Measurements from ENCODE around the gene SYCE3.
"Not testable (repeated sequence)": the region's sequence is repeated elsewhere in the genome, so short reads cannot be mapped to it uniquely, and the experiment has no call there.

SYCE3 gene

GRCh38 chr22:50546326-50547262 lies 16.1 kb downstream of the SYCE3 start:
- H3K4me3 ChIP-seq (ENCODE audit: extremely low read depth, insufficient read depth, low read length, poor library complexity, severe bottlenecking) = no peak overlapping the region
- H3K36me3 ChIP-seq (ENCODE audit: control insufficient read depth, insufficient read depth, low read length) = no peaks in the 10 kb centered on the region
- H3K9me3 ChIP-seq (ENCODE audit: control insufficient read depth, low read length) = no peaks in the 10 kb centered on the region
- H3K4me1 ChIP-seq (ENCODE audit: control insufficient read depth, insufficient read depth, low read length, poor library complexity, severe bottlenecking) = peaks cover 5% of the 10 kb centered on the region
- H3K27ac ChIP-seq (ENCODE audit: low read depth, low read length, severe bottlenecking) = no peak overlapping the region
- WGBS, 2 experiments (ENCODE audit: insufficient coverage in 2 of 2) = 96 to 97% methylated on average over 64 to 78 of the region's 78 CpGs

- no peak within 1 kb of the TSS for H3K27ac ChIP-seq (ENCODE audit: low read depth, low read length, severe bottlenecking)
- H3K36me3 ChIP-seq (ENCODE audit: control insufficient read depth, insufficient read depth, low read length) = no peaks in the 10 kb centered on the region
- WGBS, 2 experiments (ENCODE audit: insufficient coverage in 2 of 2) = 85 to 94% methylated on average over 7 to 9 of the region's 10 CpGs
Observed at GRCh38 chr22:50545522-50546325, 17.0 kb downstream of the SYCE3 start, which contains the start of gene KLHDC7B. Gene KLHDC7B, plus strand, starts transcription at chr22:50545899. Its CDS starts 345 bp downstream, at chr22:50546244.

DNA sequence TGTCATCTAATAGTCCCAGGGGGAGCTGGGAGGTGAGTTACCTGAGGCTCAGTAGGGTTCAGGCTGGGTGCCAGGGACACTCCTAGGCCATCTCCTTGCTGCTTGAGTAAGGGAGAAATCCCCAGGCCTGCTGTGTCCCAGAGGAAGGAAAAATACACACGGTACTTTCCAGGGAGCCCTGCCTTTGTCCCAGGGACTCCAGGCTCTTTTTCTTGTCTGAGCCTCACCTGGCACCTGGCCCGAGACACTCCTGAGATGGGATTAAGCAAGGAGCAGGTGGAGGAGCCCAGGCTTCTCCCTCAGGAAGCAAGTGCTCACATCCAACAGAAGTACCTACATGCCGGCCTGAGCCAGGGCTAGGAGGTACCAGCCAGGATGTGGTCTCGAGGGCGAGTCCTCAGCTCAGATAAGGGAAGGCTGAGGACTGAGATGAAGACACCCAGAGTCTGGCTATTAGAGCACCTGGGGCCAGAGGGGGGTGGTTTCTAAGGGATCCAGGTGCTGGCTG lies 17.9 kb downstream of the SYCE3 start:
- Histone ChIP-seq H3K36me3 (ENCODE audit: control insufficient read depth, insufficient read depth, low read length) (no peaks in the 10 kb centered on the region), H3K9me3 (ENCODE audit: control insufficient read depth, low read length) (no peaks in the 10 kb centered on the region), H3K4me1 (ENCODE audit: control insufficient read depth, insufficient read depth, low read length, poor library complexity, severe bottlenecking) (peaks cover 5% of the 10 kb centered on the region), H3K4me3 (ENCODE audit: extremely low read depth, insufficient read depth, low read length, poor library complexity, severe bottlenecking) (no peak overlapping the region), H3K27ac (ENCODE audit: low read depth, low read length, severe bottlenecking) (no peak overlapping the region)
- 88 to 92% methylated on average over 4 of the region's 5 CpGs for WGBS, 2 experiments (ENCODE audit: insufficient coverage in 2 of 2)

More at GRCh38 chr22:50545522-50546325, 17.0 kb downstream of the SYCE3 start, which contains the start of gene KLHDC7B:
- H3K9me3 ChIP-seq (ENCODE audit: control insufficient read depth, low read length) = no peaks in the 10 kb centered on the region
- peaks cover 5% of the 10 kb centered on the region for H3K4me1 ChIP-seq (ENCODE audit: control insufficient read depth, insufficient read depth, low read length, poor library complexity, severe bottlenecking)
- no peak within 1 kb of the TSS for H3K4me3 ChIP-seq (ENCODE audit: extremely low read depth, insufficient read depth, low read length, poor library complexity, severe bottlenecking)

GRCh38 chr22:50544078-50544745 lies 18.5 kb downstream of the SYCE3 start:
- H3K4me3 ChIP-seq (ENCODE audit: extremely low read depth, insufficient read depth, low read length, poor library complexity, severe bottlenecking) = no peak overlapping the region

DNA sequence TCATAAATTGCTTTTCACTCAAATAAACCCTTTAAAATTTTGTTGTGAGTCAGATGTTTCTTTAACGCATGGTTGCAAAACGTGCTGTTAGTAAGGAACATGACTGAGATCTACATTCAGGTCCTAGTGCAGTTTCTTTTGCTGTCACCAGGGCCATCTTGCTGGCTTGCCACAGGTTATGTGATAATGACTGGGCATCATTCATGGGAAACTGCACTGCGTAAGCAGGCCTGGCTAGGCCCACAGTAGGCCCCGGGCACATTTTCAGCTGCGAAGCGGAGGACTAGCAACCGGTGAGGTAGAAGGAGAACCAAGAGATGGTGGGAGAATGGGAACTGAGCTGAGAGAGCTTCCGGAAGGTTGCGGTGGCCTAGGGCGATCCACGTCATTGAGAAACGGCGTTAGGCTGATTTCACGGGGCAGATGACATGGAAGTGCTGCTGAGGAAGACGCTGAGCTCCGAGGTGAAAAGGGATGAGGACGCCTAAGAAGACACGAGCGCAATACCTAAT lies 20.2 kb downstream of the SYCE3 start:
- Histone ChIP-seq H3K9me3 (ENCODE audit: control insufficient read depth, low read length) (no peaks in the 10 kb centered on the region), H3K4me1 (ENCODE audit: control insufficient read depth, insufficient read depth, low read length, poor library complexity, severe bottlenecking) (peaks cover 5% of the 10 kb centered on the region), H3K27ac (ENCODE audit: low read depth, low read length, severe bottlenecking) (no peak overlapping the region), H3K4me3 (ENCODE audit: extremely low read depth, insufficient read depth, low read length, poor library complexity, severe bottlenecking) (no peak overlapping the region), H3K36me3 (ENCODE audit: control insufficient read depth, insufficient read depth, low read length) (no peaks in the 10 kb centered on the region)
- 93 to 98% methylated on average over 16 of the region's 19 CpGs for WGBS, 2 experiments (ENCODE audit: insufficient coverage in 2 of 2)

More at GRCh38 chr22:50544078-50544745, 18.5 kb downstream of the SYCE3 start:
- H3K4me1 ChIP-seq (ENCODE audit: control insufficient read depth, insufficient read depth, low read length, poor library complexity, severe bottlenecking) = peaks cover 5% of the 10 kb centered on the region
- H3K27ac ChIP-seq (ENCODE audit: low read depth, low read length, severe bottlenecking) = no peak overlapping the region
- 7 to 8% methylated on average over 38 to 47 of the region's 52 CpGs for WGBS, 2 experiments (ENCODE audit: insufficient coverage in 2 of 2)
- H3K9me3 ChIP-seq (ENCODE audit: control insufficient read depth, low read length) = no peaks in the 10 kb centered on the region
- H3K36me3 ChIP-seq (ENCODE audit: control insufficient read depth, insufficient read depth, low read length) = no peaks in the 10 kb centered on the region

- H3K27ac ChIP-seq (ENCODE audit: low read depth, low read length, severe bottlenecking); H3K4me3 ChIP-seq (ENCODE audit: extremely low read depth, insufficient read depth, low read length, poor library complexity, severe bottlenecking); H3K36me3 ChIP-seq (ENCODE audit: control insufficient read depth, insufficient read depth, low read length); H3K4me1 ChIP-seq (ENCODE audit: control insufficient read depth, insufficient read depth, low read length, poor library complexity, severe bottlenecking); H3K9me3 ChIP-seq (ENCODE audit: control insufficient read depth, low read length): not testable (repeated sequence)
- 90 to 96% methylated on average over 3 to 5 of the region's 5 CpGs for WGBS, 2 experiments (ENCODE audit: insufficient coverage in 2 of 2)
Observed at GRCh38 chr22:50541667-50542026, 21.1 kb downstream of the SYCE3 start.

- Histone ChIP-seq H3K4me3 (ENCODE audit: extremely low read depth, insufficient read depth, low read length, poor library complexity, severe bottlenecking) (no peak overlapping the region), H3K36me3 (ENCODE audit: control insufficient read depth, insufficient read depth, low read length) (no peaks in the 10 kb centered on the region), H3K27ac (ENCODE audit: low read depth, low read length, severe bottlenecking) (no peak overlapping the region), H3K4me1 (ENCODE audit: control insufficient read depth, insufficient read depth, low read length, poor library complexity, severe bottlenecking) (peaks cover 4% of the 10 kb centered on the region), H3K9me3 (ENCODE audit: control insufficient read depth, low read length) (no peaks in the 10 kb centered on the region)
- WGBS, 2 experiments (ENCODE audit: insufficient coverage in 2 of 2) = 84 to 91% methylated on average over 9 of the region's 10 CpGs
Observed at GRCh38 chr22:50540381-50540780, 22.3 kb downstream of the SYCE3 start.

- no peak overlapping the region for H3K4me3 ChIP-seq (ENCODE audit: extremely low read depth, insufficient read depth, low read length, poor library complexity, severe bottlenecking)
- no peak overlapping the region for H3K27ac ChIP-seq (ENCODE audit: low read depth, low read length, severe bottlenecking)
- H3K9me3 ChIP-seq (ENCODE audit: control insufficient read depth, low read length) = no peaks in the 10 kb centered on the region
- WGBS, 2 experiments (ENCODE audit: insufficient coverage in 2 of 2) = 90 to 94% methylated on average over 9 to 13 of the region's 13 CpGs
- H3K4me1 ChIP-seq (ENCODE audit: control insufficient read depth, insufficient read depth, low read length, poor library complexity, severe bottlenecking) = no peaks in the 10 kb centered on the region
- H3K36me3 ChIP-seq (ENCODE audit: control insufficient read depth, insufficient read depth, low read length) = no peaks in the 10 kb centered on the region
Observed at GRCh38 chr22:50537765-50538164, 25.0 kb downstream of the SYCE3 start.

GRCh38 chr22:50536226-50536625 lies 26.5 kb downstream of the SYCE3 start:
- H3K4me1 ChIP-seq (ENCODE audit: control insufficient read depth, insufficient read depth, low read length, poor library complexity, severe bottlenecking) = peaks cover 3% of the 10 kb centered on the region
- no peak overlapping the region for H3K27ac ChIP-seq (ENCODE audit: low read depth, low read length, severe bottlenecking)
- no peaks in the 10 kb centered on the region for H3K36me3 ChIP-seq (ENCODE audit: control insufficient read depth, insufficient read depth, low read length)
- no peak overlapping the region for H3K4me3 ChIP-seq (ENCODE audit: extremely low read depth, insufficient read depth, low read length, poor library complexity, severe bottlenecking)
- WGBS, 2 experiments (ENCODE audit: insufficient coverage in 2 of 2) = 94% methylated on average over 3 of the region's 3 CpGs
- no peaks in the 10 kb centered on the region for H3K9me3 ChIP-seq (ENCODE audit: control insufficient read depth, low read length)

DNA sequence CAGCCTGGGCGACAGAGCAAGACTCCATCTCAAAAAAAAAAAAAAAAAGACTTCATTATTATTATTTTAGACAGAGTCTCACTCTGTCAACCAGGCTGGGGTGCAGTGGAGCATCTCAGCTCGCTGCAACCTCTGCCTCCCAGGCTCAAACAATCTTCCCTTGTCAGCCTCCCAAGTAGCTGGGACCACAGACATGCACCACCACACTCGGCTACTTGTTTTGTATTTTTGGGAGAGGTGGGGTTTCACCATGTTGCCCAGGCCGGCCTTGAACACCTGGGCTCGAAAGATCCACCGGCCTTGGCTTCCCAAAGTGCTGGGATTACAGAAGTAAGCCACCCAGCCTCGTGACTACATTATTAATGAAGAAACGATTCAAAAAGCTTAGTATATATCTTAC lies 27.6 kb downstream of the SYCE3 start:
- H3K27ac ChIP-seq (ENCODE audit: low read depth, low read length, severe bottlenecking) = no peak overlapping the region

More for the DNA sequence above, 27.6 kb downstream of the SYCE3 start:
- H3K9me3 ChIP-seq (ENCODE audit: control insufficient read depth, low read length) = no peaks in the 10 kb centered on the region
- H3K36me3 ChIP-seq (ENCODE audit: control insufficient read depth, insufficient read depth, low read length) = no peaks in the 10 kb centered on the region
- H3K4me3 ChIP-seq (ENCODE audit: extremely low read depth, insufficient read depth, low read length, poor library complexity, severe bottlenecking) = no peak overlapping the region
- WGBS, 2 experiments (ENCODE audit: insufficient coverage in 2 of 2) = 93 to 94% methylated on average over 3 to 5 of the region's 8 CpGs
- peaks cover 6% of the 10 kb centered on the region for H3K4me1 ChIP-seq (ENCODE audit: control insufficient read depth, insufficient read depth, low read length, poor library complexity, severe bottlenecking)

Measured in mesodermal cell (in vitro differentiated cells).